Stimulated activated CD4-positive, alpha-beta T cell treated with anti-CD3 and anti-CD28 coated beads, Interleukin-15, amount 100 ng/mL, for 24 hours (primary cell): ENCODE results near the gene NELFE.
"Not testable (repeated sequence)": the region's sequence is repeated elsewhere in the genome, so short reads cannot be mapped to it uniquely, and the experiment has no call there.

Source experiments
- DNase-seq: peaks from one replicate; pipeline ENCODE4 v3.0.0-alpha.2; 2020

Gene NELFE

GRCh38 chr6:31911826-31912585, 46.8 kb downstream of the NELFE start:
- no peak for DNase-seq

- DNase-seq, result not testable (repeated sequence)
These were observed 49.5 kb downstream of the NELFE start for GRCh38 chr6:31909298-31909697.

GRCh38 chr6:31908791-31909190, 50.0 kb downstream of the NELFE start:
- DNase-seq, result no peak

- DNase-seq, result not testable (repeated sequence)
These were observed 50.5 kb downstream of the NELFE start for GRCh38 chr6:31908255-31908654.

DNA sequence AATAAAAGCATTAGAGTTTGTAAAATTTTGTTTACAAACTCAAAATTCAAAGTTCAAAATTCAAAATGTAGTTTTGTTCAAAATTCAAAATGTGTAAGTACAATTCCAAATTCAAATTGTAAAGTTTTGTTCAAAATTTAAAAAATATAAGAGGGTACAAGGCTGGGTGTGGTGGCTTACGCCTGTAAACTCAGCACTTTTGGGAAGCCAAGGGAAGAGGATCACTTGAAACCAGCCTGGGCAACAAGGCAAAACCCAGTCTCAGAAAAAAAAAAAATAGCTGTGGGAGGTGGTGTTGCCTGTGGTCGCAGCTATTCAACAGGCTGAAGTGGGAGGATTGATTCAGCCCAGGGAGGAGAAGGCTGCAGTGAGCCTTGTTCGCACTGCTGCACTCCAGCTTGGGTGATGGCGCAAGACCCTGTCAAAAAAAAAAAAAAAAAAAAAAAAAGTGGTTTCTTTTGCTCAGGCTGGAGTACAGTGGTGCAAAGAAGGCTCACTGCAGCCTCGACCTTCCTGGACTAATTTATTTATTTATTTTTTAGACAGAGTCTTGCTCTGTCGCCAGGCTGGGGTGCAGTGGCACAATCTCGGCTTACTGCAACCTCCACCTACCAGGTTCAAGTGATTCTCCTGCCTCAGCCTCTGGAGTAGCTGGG, 51.5 kb downstream of the NELFE start:
- DNase-seq, result no peak

DNA sequence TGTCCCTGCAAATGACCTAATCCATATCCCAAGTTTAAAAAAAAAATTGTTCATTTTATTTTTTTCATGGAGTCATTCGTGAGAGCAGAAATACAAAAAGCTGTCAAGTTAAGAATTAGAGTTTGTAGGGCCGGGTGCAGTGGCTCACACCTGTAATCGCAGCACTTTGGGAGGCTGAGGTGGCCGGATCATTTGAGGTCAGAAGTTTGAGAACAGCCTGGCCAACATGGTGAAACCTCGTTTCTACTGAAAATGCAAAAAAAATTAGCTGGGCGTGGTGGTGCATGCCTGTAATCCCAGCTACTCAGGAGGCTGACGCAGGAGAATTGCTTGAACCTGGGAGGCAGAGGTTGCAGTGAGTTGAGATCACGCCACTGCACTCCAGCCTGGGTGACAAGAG, 52.0 kb downstream of the NELFE start:
- not testable (repeated sequence) for DNase-seq

- no peak for DNase-seq
These were observed 52.6 kb downstream of the NELFE start for GRCh38 chr6:31906122-31906521.

- DNase-seq, result no peak
These were observed 53.7 kb downstream of the NELFE start for GRCh38 chr6:31905041-31905440.

DNA sequence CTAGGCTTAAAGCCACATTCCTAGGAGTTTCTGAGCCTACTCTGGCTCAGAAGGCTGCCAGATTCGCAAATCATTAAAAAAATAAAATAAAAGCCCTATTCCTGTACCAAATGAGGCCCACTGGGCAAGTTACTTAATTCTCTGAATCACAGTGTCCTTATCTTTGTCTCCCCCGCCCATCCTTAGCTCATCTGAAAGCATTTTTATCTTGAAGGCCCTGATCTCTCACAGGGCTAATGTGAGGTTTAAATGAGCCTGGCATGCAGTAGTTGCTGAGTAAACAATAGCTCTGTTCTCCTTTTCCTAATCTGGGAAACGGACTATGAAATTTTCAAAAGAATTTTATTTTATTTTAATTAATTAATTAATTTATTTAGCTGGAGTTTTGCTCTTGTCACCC, 54.8 kb downstream of the NELFE start:
- DNase-seq, result no peak
